WTC11 (cell line): ENCODE results near the gene CHEK2. TPM values are rescaled to one million over a fixed set of nuclear protein-coding genes. Genes with fewer than 3 reads are reported as not detected.
"Not testable (repeated sequence)": the region's sequence is repeated elsewhere in the genome, so short reads cannot be mapped to it uniquely, and the experiment has no call there.

Experiments used
- ATAC-seq: fragments of 200-7000 bp; cut with Tn5 transposase; 2 replicates; pipeline ENCODE4 v1.10.0; 2021; ENCODE audit warnings: mild to moderate bottlenecking, moderate library complexity
- CTCF ChIA-PET: fragments of 300-600 bp; sonication (Branson Sonifier 250); formaldehyde crosslinking; loops from one replicate; lab custom pipeline; 2021; ENCODE audit warnings: antibody characterized with exemption; lab: Charles Lee
- POLR2A ChIA-PET: fragments of 350-600 bp; sonication (Branson Sonifier 250); formaldehyde crosslinking; loops from one replicate; lab custom pipeline; 2021; ENCODE audit warnings: antibody characterized with exemption; lab: Charles Lee
- DNase-seq: peaks from one replicate; pipeline ENCODE4 v3.0.0; 2021; ENCODE audit warnings: low spot score
- H3K27ac Mint-ChIP-seq: 2 replicates; pipeline ENCODE4 v1.8.0; 2021; ENCODE audit warnings: mixed read lengths
- H3K27me3 Mint-ChIP-seq: 2 replicates; pipeline ENCODE4 v1.8.0; 2021; ENCODE audit warnings: low read depth, mild to moderate bottlenecking, moderate library complexity, mixed read lengths
- H3K36me3 Mint-ChIP-seq: 2 replicates; pipeline ENCODE4 v1.8.0; 2021; ENCODE audit warnings: mixed read lengths
- H3K4me1 Mint-ChIP-seq: 2 replicates; pipeline ENCODE4 v1.8.0; 2022; ENCODE audit warnings: mixed read lengths
- H3K4me3 Mint-ChIP-seq: 2 replicates; pipeline ENCODE4 v1.8.0; 2021; ENCODE audit warnings: mild to moderate bottlenecking, moderate library complexity, mixed read lengths
- H3K9me3 Mint-ChIP-seq: 2 replicates; pipeline ENCODE4 v1.8.0; 2021; ENCODE audit warnings: mixed read lengths
- ATF1 ChIP-seq: sonication (generic); formaldehyde crosslinking; IDR thresholded peaks from 2 replicates; pipeline ENCODE4 v1.8.1; 2023; ENCODE audit warnings: mild to moderate bottlenecking, moderate library complexity, missing genetic modification reagents
- CREB1 ChIP-seq: sonication (generic); formaldehyde crosslinking; IDR thresholded peaks from 2 replicates; pipeline ENCODE4 v1.8.0; 2023; ENCODE audit warnings: mild to moderate bottlenecking, missing genetic modification reagents
- E2F1 ChIP-seq: sonication (generic); formaldehyde crosslinking; IDR thresholded peaks from 2 replicates; pipeline ENCODE4 v1.8.0; 2022; ENCODE audit warnings: mild to moderate bottlenecking, missing genetic modification reagents
- E2F5 ChIP-seq: sonication (generic); formaldehyde crosslinking; IDR thresholded peaks from 2 replicates; pipeline ENCODE4 v1.8.1; 2022; ENCODE audit warnings: mild to moderate bottlenecking, moderate library complexity, missing genetic modification reagents
- ETV6 ChIP-seq: sonication (generic); formaldehyde crosslinking; IDR thresholded peaks from 2 replicates; pipeline ENCODE4 v1.8.1; 2022; ENCODE audit warnings: mild to moderate bottlenecking, missing genetic modification reagents
- FOXK1 ChIP-seq: sonication (generic); formaldehyde crosslinking; IDR thresholded peaks from 2 replicates; pipeline ENCODE4 v1.8.0; 2022; ENCODE audit warnings: mild to moderate bottlenecking, moderate library complexity, missing genetic modification reagents
- FOXP1 ChIP-seq: sonication (generic); formaldehyde crosslinking; IDR thresholded peaks from 2 replicates; pipeline ENCODE4 v1.8.0; 2022; ENCODE audit warnings: missing genetic modification reagents, mild to moderate bottlenecking, moderate library complexity, borderline replicate concordance
- FOXP4 ChIP-seq: sonication (generic); formaldehyde crosslinking; IDR thresholded peaks from 2 replicates; pipeline ENCODE4 v1.8.0; 2022; ENCODE audit warnings: mild to moderate bottlenecking, missing genetic modification reagents
- GABPB1 ChIP-seq: sonication (generic); formaldehyde crosslinking; IDR thresholded peaks from 2 replicates; pipeline ENCODE4 v1.8.1; 2023; ENCODE audit warnings: mild to moderate bottlenecking, missing genetic modification reagents
- HMGXB4 ChIP-seq: sonication (generic); formaldehyde crosslinking; IDR thresholded peaks from 2 replicates; pipeline ENCODE4 v1.8.1; 2023; ENCODE audit warnings: mild to moderate bottlenecking, moderate library complexity, missing genetic modification reagents
- JUN ChIP-seq: sonication (generic); formaldehyde crosslinking; IDR thresholded peaks from 2 replicates; pipeline ENCODE4 v1.8.0; 2023; ENCODE audit warnings: mild to moderate bottlenecking, missing genetic modification reagents
- MAX ChIP-seq: sonication (generic); formaldehyde crosslinking; IDR thresholded peaks from 2 replicates; pipeline ENCODE4 v1.8.0; 2022; ENCODE audit warnings: mild to moderate bottlenecking, missing genetic modification reagents
- MYBL2 ChIP-seq: sonication (generic); formaldehyde crosslinking; IDR thresholded peaks from 2 replicates; pipeline ENCODE4 v1.8.1; 2023; ENCODE audit warnings: mild to moderate bottlenecking, moderate library complexity, missing genetic modification reagents
- NFYB ChIP-seq: sonication (generic); formaldehyde crosslinking; conservative IDR thresholded peaks from 2 replicates; pipeline ENCODE4 v1.8.0; 2022; ENCODE audit warnings: low read depth, missing genetic modification reagents
- NR3C1 ChIP-seq: sonication (generic); formaldehyde crosslinking; conservative IDR thresholded peaks from 2 replicates; pipeline ENCODE4 v1.8.1; 2023; ENCODE audit warnings: low read depth, mild to moderate bottlenecking, missing genetic modification reagents
- SP1 ChIP-seq: sonication (generic); formaldehyde crosslinking; conservative IDR thresholded peaks from 2 replicates; pipeline ENCODE4 v1.8.1; 2022; ENCODE audit warnings: missing genetic modification reagents
- TEAD1 ChIP-seq: sonication (generic); formaldehyde crosslinking; IDR thresholded peaks from 2 replicates; pipeline ENCODE4 v1.8.0; 2022; ENCODE audit warnings: mild to moderate bottlenecking, missing genetic modification reagents
- USF1 ChIP-seq: sonication (generic); formaldehyde crosslinking; IDR thresholded peaks from 2 replicates; pipeline ENCODE4 v1.8.0; 2022; ENCODE audit warnings: mild to moderate bottlenecking, missing genetic modification reagents
- USF2 ChIP-seq: sonication (generic); formaldehyde crosslinking; IDR thresholded peaks from 2 replicates; pipeline ENCODE4 v1.8.1; 2023; ENCODE audit warnings: mild to moderate bottlenecking, missing genetic modification reagents, moderate library complexity
- ZBTB21 ChIP-seq: sonication (generic); formaldehyde crosslinking; IDR thresholded peaks from 2 replicates; pipeline ENCODE4 v1.8.1; 2023; ENCODE audit warnings: mild to moderate bottlenecking, missing genetic modification reagents, borderline replicate concordance
- ZBTB43 ChIP-seq: sonication (generic); formaldehyde crosslinking; IDR thresholded peaks from 2 replicates; pipeline ENCODE4 v1.8.1; 2023; ENCODE audit warnings: mild to moderate bottlenecking, missing genetic modification reagents
- ZNF138 ChIP-seq: sonication (generic); formaldehyde crosslinking; conservative IDR thresholded peaks from 2 replicates; pipeline ENCODE4 v1.8.1; 2022; ENCODE audit warnings: mild to moderate bottlenecking, moderate library complexity, missing genetic modification reagents
- ZNF416 ChIP-seq: fragments of 250-450 bp; sonication (Bioruptor Pico); IDR thresholded peaks from 2 replicates; pipeline ENCODE4 v1.9.0; 2021; ENCODE audit warnings: mild to moderate bottlenecking, inconsistent platforms
- total RNA-seq: library from RNA; stranded (reverse); gene quantifications from 3 replicates; pipeline ENCODE4 v1.2.3, GENCODE V29; 2021

The CHEK2 gene
- total RNA-seq, 1 experiment from 2014 or later: 124 TPM

GRCh38 chr22:28680813-28681490 lies 60.7 kb downstream of the CHEK2 start:
- ATAC-seq, CTCF ChIA-PET, H3K36me3 Mint-ChIP-seq, H3K27ac Mint-ChIP-seq, DNase-seq, H3K9me3 Mint-ChIP-seq, POLR2A ChIA-PET, H3K4me1 Mint-ChIP-seq: not testable (repeated sequence)
- Mint-ChIP-seq H3K27me3 (peaks cover 27% of the 10 kb centered on the region), H3K4me3 (peak overlapping the region; percentile 89)
- peak; percentile 65 for TF ChIP-seq GABPB1 (CRISPR knock-in tag)

GRCh38 chr22:28679611-28680287 lies 61.9 kb downstream of the CHEK2 start, which contains the start of gene TTC28:
Gene TTC28 (minus strand): TSS chr22:28679840. CDS start chr22:28679723, 117 bp downstream.
- POLR2A ChIA-PET, H3K36me3 Mint-ChIP-seq, ATAC-seq, H3K9me3 Mint-ChIP-seq, H3K4me1 Mint-ChIP-seq: not testable (repeated sequence)
- peaks cover 27% of the 10 kb centered on the region for H3K27me3 Mint-ChIP-seq
- DNase-seq: peak; percentile 72
- peak within 1 kb of the TSS; percentile 76; the same call in 1 of the 2 replicates for H3K27ac Mint-ChIP-seq
- CTCF ChIA-PET: interaction anchor here (0.6 to 1.2 kb wide), 3 partner anchors 75 to 176 kb away, joined by 3 to 4 read pairs (median 3); no protein-coding TSS in a partner anchor
- peak within 1 kb of the TSS; percentile 89 for H3K4me3 Mint-ChIP-seq
- peak; percentile 40; the same call in 1 of the 2 replicates for TF ChIP-seq FOXP4
- TF ChIP-seq CREB1 (CRISPR knock-in tag): peak; percentile 80; the same call in 1 of the 2 replicates
- peak; percentile 46; the same call in 1 of the 2 replicates for TF ChIP-seq USF1
- TF ChIP-seq MAX (CRISPR knock-in tag): peak; percentile 96
- peak; percentile 68; the same call in 1 of the 2 replicates for TF ChIP-seq ETV6 (CRISPR knock-in tag)
- 0 out of 2 replicates have a peak, but pooled peaks have one; percentile 30 for TF ChIP-seq TEAD1
- 0 out of 2 replicates have a peak, but pooled peaks have one; percentile 42 for TF ChIP-seq E2F1 (CRISPR knock-in tag)
- TF ChIP-seq NFYB (CRISPR knock-in tag): 0 out of 2 replicates have a peak, but pooled peaks have one; percentile 26
- peak; percentile 84; the same call in 1 of the 2 replicates for TF ChIP-seq FOXP1 (CRISPR knock-in tag)
- TF ChIP-seq FOXK1 (CRISPR knock-in tag): peak; percentile 69
- peak; percentile 60 for TF ChIP-seq E2F5 (CRISPR knock-in tag)
- TF ChIP-seq USF2 (CRISPR knock-in tag): 0 out of 2 replicates have a peak, but pooled peaks have one; percentile 12
- TF ChIP-seq ZNF416 (CRISPR knock-in tag): 0 out of 2 replicates have a peak, but pooled peaks have one; percentile 2
- peak; percentile 55; the same call in 1 of the 2 replicates for TF ChIP-seq JUN (CRISPR knock-in tag)
- TF ChIP-seq NR3C1 (CRISPR knock-in tag): 0 out of 2 replicates have a peak, but pooled peaks have one; percentile 68
- peak; percentile 29; the same call in 1 of the 2 replicates for TF ChIP-seq ZBTB21 (CRISPR knock-in tag)
- 0 out of 2 replicates have a peak, but pooled peaks have one; percentile 38 for TF ChIP-seq ZBTB43 (CRISPR knock-in tag)
- peak; percentile 70; the same call in 1 of the 2 replicates for TF ChIP-seq ZNF138 (CRISPR knock-in tag)
- TF ChIP-seq HMGXB4 (CRISPR knock-in tag): peak; percentile 72; the same call in 1 of the 2 replicates
- TF ChIP-seq ATF1 (CRISPR knock-in tag): 0 out of 2 replicates have a peak, but pooled peaks have one; percentile 40
- peak; percentile 44 for TF ChIP-seq SP1 (CRISPR knock-in tag)
- peak; percentile 75; the same call in 1 of the 2 replicates for TF ChIP-seq MYBL2
